Measurements from ENCODE around the gene LCOR. TPM values are rescaled to one million over a fixed set of nuclear protein-coding genes. Genes with fewer than 3 reads are reported as not detected.

Gene LCOR
- 100 to 1,000 TPM in 1 of 4 donors, 10 to 100 TPM in 3; 61.9 to 133 (median 81.2) TPM for total RNA-seq

GRCh38 chr10:96831867-96832720 is at the start of gene LCOR:
TSS of gene LCOR (plus strand) at chr10:96832298. CDS start at chr10:96949058, 116,760 bp downstream.
- Histone ChIP-seq H3K4me3 (peak within 1 kb of the TSS; percentile 69 to 91 (median 87)), H3K9me3 (no peaks in the 10 kb centered on the region), H3K27ac (peak within 1 kb of the TSS; percentile 95 to 99 (median 98)), H3K4me1 (peaks cover 0 to 33% (median 11%) of the 10 kb centered on the region in 4 donors), H3K36me3 (no peaks in the 10 kb centered on the region), H3K27me3 (no peaks in the 10 kb centered on the region)
- DNase-seq = peak; percentile 83 to 92 (median 88)
- TF ChIP-seq CTCF (IDR thresholded peaks at IDR 0.05) (peak in 3 of 6 experiments; percentile 28 to 42 (median 28)), POLR2A (IDR thresholded peaks at IDR 0.05) (peak; percentile 55 to 73)

GRCh38 chr10:96784253-96784652 is 47.8 kb upstream of the LCOR start:
- Histone ChIP-seq H3K9me3 (no peaks in the 10 kb centered on the region), H3K4me3 (no peak overlapping the region), H3K36me3 (no peaks in the 10 kb centered on the region), H3K27ac (no peak overlapping the region), H3K27me3 (no peaks in the 10 kb centered on the region), H3K4me1 (no peaks in the 10 kb centered on the region)
- no peak for DNase-seq
- TF ChIP-seq POLR2A (IDR thresholded peaks at IDR 0.05) (no peak), CTCF (IDR thresholded peaks at IDR 0.05) (no peak)

GRCh38 chr10:96789571-96790108 is 42.5 kb upstream of the LCOR start:
- no peak for DNase-seq
- no peaks in the 10 kb centered on the region for H3K9me3 ChIP-seq
- H3K4me3 ChIP-seq = no peak overlapping the region
- TF ChIP-seq CTCF (IDR thresholded peaks at IDR 0.05) = no peak
- no peak for TF ChIP-seq POLR2A (IDR thresholded peaks at IDR 0.05)
- no peak overlapping the region for H3K27ac ChIP-seq
- H3K27me3 ChIP-seq = no peaks in the 10 kb centered on the region
- no peaks in the 10 kb centered on the region for H3K36me3 ChIP-seq
- H3K4me1 ChIP-seq = no peaks in the 10 kb centered on the region

- no peak for DNase-seq
- H3K27me3 ChIP-seq = no peaks in the 10 kb centered on the region
- no peak overlapping the region for H3K4me3 ChIP-seq
- no peak overlapping the region for H3K27ac ChIP-seq
- TF ChIP-seq CTCF (IDR thresholded peaks at IDR 0.05) (no peak), POLR2A (IDR thresholded peaks at IDR 0.05) (no peak)
- H3K9me3 ChIP-seq = no peaks in the 10 kb centered on the region
- peaks cover 0 to 9% (median 0%) of the 10 kb centered on the region in 4 donors for H3K4me1 ChIP-seq
- no peaks in the 10 kb centered on the region for H3K36me3 ChIP-seq
Measured at GRCh38 chr10:96791902-96792301, 40.2 kb upstream of the LCOR start.

GRCh38 chr10:96794836-96795733 is 37.0 kb upstream of the LCOR start:
- H3K27ac ChIP-seq = peak overlapping the region in 3 of 4 donors; percentile 14 to 89 (median 72)
- peak overlapping the region in 2 of 4 donors; percentile 24 to 37 for H3K4me3 ChIP-seq
- no peaks in the 10 kb centered on the region for H3K36me3 ChIP-seq
- H3K9me3 ChIP-seq = no peaks in the 10 kb centered on the region
- TF ChIP-seq POLR2A (IDR thresholded peaks at IDR 0.05) (peak in 1 of 2 donors; percentile 30), CTCF (IDR thresholded peaks at IDR 0.05) (no peak)
- DNase-seq = peak in 2 of 3 donors; percentile 80 to 84
- no peaks in the 10 kb centered on the region for H3K27me3 ChIP-seq
- peaks cover 0 to 32% (median 0%) of the 10 kb centered on the region in 4 donors for H3K4me1 ChIP-seq

Data from Peyer's patch (tissue), 4 donors.